HFFc6 (cell line): Measurements from ENCODE around the gene DUSP8. TPM values are rescaled to one million over a fixed set of nuclear protein-coding genes. Genes with fewer than 3 reads are reported as not detected.

Source experiments
- DNase-seq: peaks from one replicate; pipeline ENCODE4 v3.0.0-alpha.2; 2018
- H3K27ac Mint-ChIP-seq: 2 replicates; pipeline ENCODE4 v1.8.0; 2020; ENCODE audit warnings: mild to moderate bottlenecking, mixed read lengths
- H3K27me3 Mint-ChIP-seq: 2 replicates; pipeline ENCODE4 v1.8.0; 2021; ENCODE audit warnings: mild to moderate bottlenecking, moderate library complexity, mixed read lengths; ENCODE audit not compliant: insufficient read depth
- H3K36me3 Mint-ChIP-seq: 2 replicates; pipeline ENCODE4 v1.8.0; 2021; ENCODE audit warnings: low read depth, mixed read lengths
- H3K4me1 Mint-ChIP-seq: 2 replicates; pipeline ENCODE4 v1.8.0; 2020; ENCODE audit warnings: low read depth, mixed read lengths
- H3K4me3 Mint-ChIP-seq: 2 replicates; pipeline ENCODE4 v1.8.0; 2020; ENCODE audit warnings: mild to moderate bottlenecking, moderate library complexity, mixed read lengths
- H3K9me3 Mint-ChIP-seq: 2 replicates; pipeline ENCODE4 v1.8.0; 2020; ENCODE audit warnings: mild to moderate bottlenecking, mixed read lengths
- total RNA-seq, 6 experiments: library from RNA; stranded (reverse); fragmentation: NEBNext Ultra II Directional; extraction: Animal tissue kit (Norgen Biotek cat#: 25700); gene quantifications; 2 replicates in 1 of 6; 3 replicates in 5 of 6; pipeline ENCODE4 v1.2.3, GENCODE V29; 2021
- TF ChIP-seq, protein P1 (sequence below): fragments of 200-600 bp; sonication (generic); IDR thresholded peaks from 2 replicates; pipeline ENCODE4 v1.5.0; 2021; ENCODE audit warnings: antibody characterized with exemption, mild to moderate bottlenecking

Gene DUSP8
- total RNA-seq, 6 experiments from 2014 or later: 0.38 to 1.6 (median 0.81) TPM

DNA sequence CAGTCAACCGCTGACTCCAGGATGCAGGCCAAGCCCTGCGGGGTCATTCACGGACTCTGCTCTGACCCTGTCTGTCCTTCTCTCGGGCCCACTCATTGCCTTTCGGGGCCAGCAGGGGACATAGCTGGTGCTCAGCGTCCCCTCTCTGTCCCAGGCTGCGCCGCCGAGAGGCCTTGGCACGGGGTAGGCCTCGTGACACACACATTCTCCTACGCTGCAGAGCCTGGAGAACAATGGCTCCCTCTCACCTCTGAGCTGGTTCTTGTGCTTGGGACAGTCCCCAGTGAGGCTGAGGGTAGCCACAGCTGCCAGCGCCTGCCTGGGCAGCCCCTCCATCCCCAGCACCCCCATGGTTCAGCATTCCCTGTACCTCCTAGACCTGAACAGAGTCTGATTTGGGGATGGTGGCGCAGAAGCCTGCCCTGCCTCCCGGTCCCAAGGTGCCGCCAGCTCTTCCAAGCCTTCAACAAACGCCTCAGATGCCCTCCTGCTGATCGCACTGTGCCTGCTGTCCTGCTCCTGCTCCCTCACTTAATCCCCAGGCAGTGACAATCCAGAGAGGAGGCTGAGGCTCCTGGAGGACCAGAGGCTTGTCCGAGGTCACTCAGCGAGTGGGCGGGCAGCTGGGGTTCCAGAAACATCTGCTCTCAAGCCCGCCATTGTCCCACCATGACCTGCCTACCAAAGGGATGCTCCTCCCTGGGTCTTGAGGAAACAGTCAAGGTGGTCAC, 30.4 kb downstream of the DUSP8 start:
- H3K36me3 Mint-ChIP-seq: no peaks in the 10 kb centered on the region
- peaks cover 4% of the 10 kb centered on the region; the same call in 1 of the 2 replicates for H3K9me3 Mint-ChIP-seq
- peaks cover 35% of the 10 kb centered on the region for H3K27me3 Mint-ChIP-seq

DNA sequence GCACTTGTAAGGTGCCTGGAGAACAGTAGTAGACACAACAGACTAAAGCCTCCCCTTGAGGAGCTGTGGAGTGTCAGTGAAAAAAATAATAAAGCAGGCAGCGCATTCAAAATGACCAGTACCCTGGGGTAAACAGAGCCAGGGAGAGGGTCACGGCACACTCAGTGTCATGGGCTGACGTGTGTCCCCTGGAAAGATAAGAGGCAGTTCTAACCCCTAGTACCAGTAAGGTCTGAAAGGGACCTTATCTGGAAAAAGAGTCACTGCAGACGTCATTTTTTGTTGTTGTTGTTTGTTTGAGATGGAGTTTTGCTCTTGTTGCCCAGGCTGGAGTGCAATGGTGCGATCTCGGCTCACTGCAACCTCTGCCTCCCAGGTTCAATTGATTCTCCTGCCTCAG, 32.0 kb downstream of the DUSP8 start:
- TF ChIP-seq, protein P1, sequence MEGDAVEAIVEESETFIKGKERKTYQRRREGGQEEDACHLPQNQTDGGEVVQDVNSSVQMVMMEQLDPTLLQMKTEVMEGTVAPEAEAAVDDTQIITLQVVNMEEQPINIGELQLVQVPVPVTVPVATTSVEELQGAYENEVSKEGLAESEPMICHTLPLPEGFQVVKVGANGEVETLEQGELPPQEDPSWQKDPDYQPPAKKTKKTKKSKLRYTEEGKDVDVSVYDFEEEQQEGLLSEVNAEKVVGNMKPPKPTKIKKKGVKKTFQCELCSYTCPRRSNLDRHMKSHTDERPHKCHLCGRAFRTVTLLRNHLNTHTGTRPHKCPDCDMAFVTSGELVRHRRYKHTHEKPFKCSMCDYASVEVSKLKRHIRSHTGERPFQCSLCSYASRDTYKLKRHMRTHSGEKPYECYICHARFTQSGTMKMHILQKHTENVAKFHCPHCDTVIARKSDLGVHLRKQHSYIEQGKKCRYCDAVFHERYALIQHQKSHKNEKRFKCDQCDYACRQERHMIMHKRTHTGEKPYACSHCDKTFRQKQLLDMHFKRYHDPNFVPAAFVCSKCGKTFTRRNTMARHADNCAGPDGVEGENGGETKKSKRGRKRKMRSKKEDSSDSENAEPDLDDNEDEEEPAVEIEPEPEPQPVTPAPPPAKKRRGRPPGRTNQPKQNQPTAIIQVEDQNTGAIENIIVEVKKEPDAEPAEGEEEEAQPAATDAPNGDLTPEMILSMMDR: no peak
- Mint-ChIP-seq H3K4me1 (peaks cover 9% of the 10 kb centered on the region), H3K4me3 (no peak overlapping the region), H3K27me3 (peaks cover 31% of the 10 kb centered on the region), H3K27ac (no peak overlapping the region), H3K9me3 (peaks cover 4% of the 10 kb centered on the region; the same call in 1 of the 2 replicates), H3K36me3 (no peaks in the 10 kb centered on the region)
- no peak for DNase-seq

More for the DNA sequence above, 30.4 kb downstream of the DUSP8 start:
- TF ChIP-seq, protein P1: no peak
- no peak for DNase-seq
- Mint-ChIP-seq H3K4me3 (no peak overlapping the region), H3K4me1 (no peaks in the 10 kb centered on the region), H3K27ac (no peak overlapping the region)

- TF ChIP-seq, protein P1: no peak
Measured at GRCh38 chr11:1538153-1538552, 33.9 kb downstream of the DUSP8 start.

DNA sequence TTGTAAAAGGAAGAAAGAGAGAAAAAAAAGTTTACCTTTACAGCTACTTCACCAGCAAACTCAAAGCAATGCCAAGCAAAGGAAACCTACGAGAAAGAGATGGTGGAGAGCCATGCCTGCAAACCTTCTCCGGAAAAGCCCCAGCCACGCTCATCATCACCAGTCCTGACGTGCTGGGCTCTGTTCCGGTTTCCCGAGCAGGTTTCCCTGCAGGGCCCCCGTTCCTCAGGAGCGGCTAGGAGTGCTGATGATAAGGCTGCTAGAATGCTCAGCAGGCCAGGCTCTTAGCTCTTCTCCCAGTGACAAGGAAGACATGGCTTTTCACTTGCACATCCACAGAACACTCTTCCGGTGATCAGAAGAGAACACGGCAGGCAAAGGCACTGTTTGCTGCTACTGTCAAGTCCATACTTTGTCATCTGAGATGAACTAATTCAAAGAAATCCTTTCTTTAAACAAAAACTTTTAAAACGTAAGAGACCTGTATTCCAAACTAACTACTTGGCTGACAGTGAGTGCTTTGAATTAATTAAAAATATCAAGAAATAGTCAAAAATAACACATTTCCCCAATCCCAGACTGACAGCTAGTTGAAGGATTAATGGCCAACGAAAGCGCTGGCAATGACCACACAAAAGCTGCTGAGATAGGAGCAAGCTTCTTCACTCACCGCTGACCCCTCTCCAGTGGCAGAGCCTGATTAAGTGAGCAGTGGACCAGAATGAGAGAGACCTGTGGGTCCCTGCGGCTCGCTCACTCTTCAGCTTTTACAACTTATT, 35.8 kb downstream of the DUSP8 start:
- H3K27ac Mint-ChIP-seq: no peak overlapping the region
- peaks cover 4% of the 10 kb centered on the region; the same call in 1 of the 2 replicates for H3K9me3 Mint-ChIP-seq
- peaks cover 39% of the 10 kb centered on the region for H3K4me1 Mint-ChIP-seq
- H3K27me3 Mint-ChIP-seq: peaks cover 27% of the 10 kb centered on the region
- H3K4me3 Mint-ChIP-seq: no peak overlapping the region
- DNase-seq: no peak
- no peaks in the 10 kb centered on the region for H3K36me3 Mint-ChIP-seq
- TF ChIP-seq, protein P1: no peak

More at GRCh38 chr11:1538153-1538552, 33.9 kb downstream of the DUSP8 start:
- no peaks in the 10 kb centered on the region for H3K36me3 Mint-ChIP-seq
- peaks cover 31% of the 10 kb centered on the region for H3K27me3 Mint-ChIP-seq
- H3K9me3 Mint-ChIP-seq: peaks cover 4% of the 10 kb centered on the region; the same call in 1 of the 2 replicates
- peaks cover 20% of the 10 kb centered on the region for H3K4me1 Mint-ChIP-seq
- H3K4me3 Mint-ChIP-seq: no peak overlapping the region
- DNase-seq: no peak
- H3K27ac Mint-ChIP-seq: no peak overlapping the region

DNA sequence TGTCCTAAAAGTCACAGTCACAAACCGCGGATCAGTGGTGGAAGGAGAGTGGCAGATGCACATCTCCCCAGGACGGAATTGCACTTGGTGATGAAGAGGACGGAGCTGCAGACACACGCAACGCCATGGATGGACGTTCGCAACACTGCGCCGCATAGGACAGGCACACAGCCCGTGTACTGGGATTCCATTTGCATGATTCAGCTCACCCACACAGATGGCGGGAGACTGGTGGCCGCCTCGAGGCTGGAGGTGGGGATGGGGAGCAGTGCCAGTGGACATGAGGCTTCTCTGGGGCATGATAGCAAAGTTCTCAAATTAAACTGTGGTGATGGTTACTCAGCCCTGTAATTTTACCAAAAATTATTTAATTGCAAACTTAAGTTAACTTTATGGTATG, 37.4 kb downstream of the DUSP8 start:
- TF ChIP-seq, protein P1: no peak
- no peak for DNase-seq
- Mint-ChIP-seq H3K4me3 (no peak overlapping the region), H3K27me3 (peaks cover 18% of the 10 kb centered on the region), H3K4me1 (peaks cover 40% of the 10 kb centered on the region), H3K9me3 (peaks cover 4% of the 10 kb centered on the region; the same call in 1 of the 2 replicates), H3K36me3 (no peaks in the 10 kb centered on the region), H3K27ac (no peak overlapping the region)
